ENCODE data around the gene USP27X.

GRCh38 chrX:49846522-49846921, 32.8 kb upstream of the USP27X start:
- TF ChIP-seq POLR2A (IDR thresholded peaks at IDR 0.05; ENCODE audit: low read depth, low read length): no peak
- TF ChIP-seq POLR2AphosphoS5 (IDR thresholded peaks at IDR 0.05; ENCODE audit: low read depth, low read length): no peak
- TF ChIP-seq TAF1 (IDR thresholded peaks at IDR 0.05; ENCODE audit: borderline replicate concordance, low read depth, low read length): no peak

Data from GM12892 (cell line).